ENCODE results near the gene ZNF688. TPM values are rescaled to one million over a fixed set of nuclear protein-coding genes. Genes with fewer than 3 reads are reported as not detected.

ZNF688 gene
- total and polyA plus RNA-seq, 2 of the 13 experiments (the other 11 are each of a cell fraction or from before 2014, with no cell fraction given), result 2.4 to 5.4 TPM

DNA sequence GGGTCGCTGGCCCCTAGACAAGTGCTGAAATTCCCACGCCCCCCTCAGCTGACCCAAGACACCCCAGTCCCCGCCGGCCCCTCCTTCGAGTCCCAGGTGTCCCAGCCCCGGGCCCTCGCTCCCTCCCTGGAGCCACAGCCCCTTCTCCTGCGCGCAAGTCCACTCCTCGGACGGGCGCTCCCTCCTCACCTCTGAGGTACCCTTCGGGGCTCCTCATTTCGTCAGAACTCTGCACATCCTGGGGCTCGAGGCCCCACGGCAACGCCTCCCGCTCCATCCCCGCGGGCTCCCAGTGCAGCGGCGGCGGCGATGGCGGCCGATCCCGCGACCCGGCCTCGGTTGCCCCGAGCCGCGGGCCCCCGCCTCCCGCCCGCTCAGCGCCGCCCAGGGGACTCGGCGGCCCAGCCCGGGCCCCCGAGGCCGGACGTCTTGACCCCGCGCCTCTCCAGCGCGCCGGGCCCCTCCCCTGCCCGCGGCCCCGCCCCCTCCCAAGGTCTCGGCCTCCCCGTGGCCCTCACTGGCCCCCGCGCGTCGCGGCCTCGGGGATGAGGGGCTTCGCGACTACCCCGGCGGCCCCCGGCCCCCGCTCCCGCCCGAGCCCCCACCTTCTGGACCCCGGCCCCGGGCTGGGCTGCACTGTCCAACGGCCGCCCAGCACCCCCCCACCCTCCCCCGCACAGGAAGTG is 45.2 kb downstream of the ZNF688 start, which contains the start of gene ZNF768 (continued):
- TF ChIP-seq HIVEP1 (CRISPR knock-in tag; IDR thresholded peaks at IDR 0.05) (0 out of 2 replicates have a peak, but pooled peaks have one; percentile 31), YY1 (IDR thresholded peaks at IDR 0.05; ENCODE audit: insufficient read depth, insufficient replicate concordance, low read depth, low read length) (peak; percentile 48), HHEX (CRISPR knock-in tag; IDR thresholded peaks at IDR 0.05) (no peak), MXI1 (IDR thresholded peaks at IDR 0.05; ENCODE audit: borderline replicate concordance, low read depth, low read length) (peak; percentile 36; the same call in 2 of the 3 replicates), ZFYVE20 (CRISPR knock-in tag; IDR thresholded peaks at IDR 0.05; ENCODE audit: borderline replicate concordance, low read depth) (0 out of 2 replicates have a peak, but pooled peaks have one; percentile 35), CCDC6 (CRISPR knock-in tag; IDR thresholded peaks at IDR 0.05) (peak; percentile 35; the same call in 1 of the 2 replicates), SAFB2 (CRISPR knock-in tag; IDR thresholded peaks at IDR 0.05; ENCODE audit: borderline replicate concordance, low read depth) (0 out of 2 replicates have a peak, but pooled peaks have one; percentile 22), ZNF205 (CRISPR knock-in tag; IDR thresholded peaks at IDR 0.05) (0 out of 2 replicates have a peak, but pooled peaks have one; percentile 22), ZNF543 (CRISPR knock-in tag; IDR thresholded peaks at IDR 0.05) (0 out of 2 replicates have a peak, but pooled peaks have one; percentile 21), DPF2 (CRISPR knock-in tag; IDR thresholded peaks at IDR 0.05; ENCODE audit: borderline replicate concordance, low read depth) (no peak), KLF12 (CRISPR knock-in tag; IDR thresholded peaks at IDR 0.05; ENCODE audit: borderline replicate concordance) (no peak), MAF1 (CRISPR knock-in tag; IDR thresholded peaks at IDR 0.05; ENCODE audit: borderline replicate concordance) (0 out of 2 replicates have a peak, but pooled peaks have one; percentile 47)
- TF ChIP-seq, protein P1, sequence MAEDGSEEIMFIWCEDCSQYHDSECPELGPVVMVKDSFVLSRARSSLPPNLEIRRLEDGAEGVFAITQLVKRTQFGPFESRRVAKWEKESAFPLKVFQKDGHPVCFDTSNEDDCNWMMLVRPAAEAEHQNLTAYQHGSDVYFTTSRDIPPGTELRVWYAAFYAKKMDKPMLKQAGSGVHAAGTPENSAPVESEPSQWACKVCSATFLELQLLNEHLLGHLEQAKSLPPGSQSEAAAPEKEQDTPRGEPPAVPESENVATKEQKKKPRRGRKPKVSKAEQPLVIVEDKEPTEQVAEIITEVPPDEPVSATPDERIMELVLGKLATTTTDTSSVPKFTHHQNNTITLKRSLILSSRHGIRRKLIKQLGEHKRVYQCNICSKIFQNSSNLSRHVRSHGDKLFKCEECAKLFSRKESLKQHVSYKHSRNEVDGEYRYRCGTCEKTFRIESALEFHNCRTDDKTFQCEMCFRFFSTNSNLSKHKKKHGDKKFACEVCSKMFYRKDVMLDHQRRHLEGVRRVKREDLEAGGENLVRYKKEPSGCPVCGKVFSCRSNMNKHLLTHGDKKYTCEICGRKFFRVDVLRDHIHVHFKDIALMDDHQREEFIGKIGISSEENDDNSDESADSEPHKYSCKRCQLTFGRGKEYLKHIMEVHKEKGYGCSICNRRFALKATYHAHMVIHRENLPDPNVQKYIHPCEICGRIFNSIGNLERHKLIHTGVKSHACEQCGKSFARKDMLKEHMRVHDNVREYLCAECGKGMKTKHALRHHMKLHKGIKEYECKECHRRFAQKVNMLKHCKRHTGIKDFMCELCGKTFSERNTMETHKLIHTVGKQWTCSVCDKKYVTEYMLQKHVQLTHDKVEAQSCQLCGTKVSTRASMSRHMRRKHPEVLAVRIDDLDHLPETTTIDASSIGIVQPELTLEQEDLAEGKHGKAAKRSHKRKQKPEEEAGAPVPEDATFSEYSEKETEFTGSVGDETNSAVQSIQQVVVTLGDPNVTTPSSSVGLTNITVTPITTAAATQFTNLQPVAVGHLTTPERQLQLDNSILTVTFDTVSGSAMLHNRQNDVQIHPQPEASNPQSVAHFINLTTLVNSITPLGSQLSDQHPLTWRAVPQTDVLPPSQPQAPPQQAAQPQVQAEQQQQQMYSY (CRISPR knock-in tag; IDR thresholded peaks at IDR 0.05), result 0 out of 2 replicates have a peak, but pooled peaks have one; percentile 22
- TF ChIP-seq, protein P2, sequence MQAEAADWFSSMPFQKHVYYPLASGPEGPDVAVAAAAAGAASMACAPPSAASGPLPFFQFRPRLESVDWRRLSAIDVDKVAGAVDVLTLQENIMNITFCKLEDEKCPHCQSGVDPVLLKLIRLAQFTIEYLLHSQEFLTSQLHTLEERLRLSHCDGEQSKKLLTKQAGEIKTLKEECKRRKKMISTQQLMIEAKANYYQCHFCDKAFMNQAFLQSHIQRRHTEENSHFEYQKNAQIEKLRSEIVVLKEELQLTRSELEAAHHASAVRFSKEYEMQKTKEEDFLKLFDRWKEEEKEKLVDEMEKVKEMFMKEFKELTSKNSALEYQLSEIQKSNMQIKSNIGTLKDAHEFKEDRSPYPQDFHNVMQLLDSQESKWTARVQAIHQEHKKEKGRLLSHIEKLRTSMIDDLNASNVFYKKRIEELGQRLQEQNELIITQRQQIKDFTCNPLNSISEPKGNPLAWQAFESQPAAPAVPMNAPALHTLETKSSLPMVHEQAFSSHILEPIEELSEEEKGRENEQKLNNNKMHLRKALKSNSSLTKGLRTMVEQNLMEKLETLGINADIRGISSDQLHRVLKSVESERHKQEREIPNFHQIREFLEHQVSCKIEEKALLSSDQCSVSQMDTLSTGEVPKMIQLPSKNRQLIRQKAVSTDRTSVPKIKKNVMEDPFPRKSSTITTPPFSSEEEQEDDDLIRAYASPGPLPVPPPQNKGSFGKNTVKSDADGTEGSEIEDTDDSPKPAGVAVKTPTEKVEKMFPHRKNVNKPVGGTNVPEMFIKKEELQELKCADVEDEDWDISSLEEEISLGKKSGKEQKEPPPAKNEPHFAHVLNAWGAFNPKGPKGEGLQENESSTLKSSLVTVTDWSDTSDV (CRISPR knock-in tag; IDR thresholded peaks at IDR 0.05), result peak; percentile 55; the same call in 1 of the 2 replicates

Data from HepG2 (cell line).